NCI-H446 treated with DMSO at 0.1 percent for 48 hours (cell line): ENCODE results near the gene GARIN5A.

Experiments
- DNase-seq: peaks from one replicate; lab custom pipeline; 2025; lab: John Stamatoyannopoulos, UW

Gene GARIN5A

GRCh38 chr19:50476224-50476906 lies at the start of gene GARIN5A, which contains the start of gene EMC10:
Gene GARIN5A, minus strand, starts transcription at chr19:50476848. Its CDS starts 460 bp downstream, at chr19:50476388.
Gene EMC10, plus strand, starts transcription at chr19:50476507. Its CDS starts 38 bp downstream, at chr19:50476545.
- peak; percentile 63 for DNase-seq

DNA sequence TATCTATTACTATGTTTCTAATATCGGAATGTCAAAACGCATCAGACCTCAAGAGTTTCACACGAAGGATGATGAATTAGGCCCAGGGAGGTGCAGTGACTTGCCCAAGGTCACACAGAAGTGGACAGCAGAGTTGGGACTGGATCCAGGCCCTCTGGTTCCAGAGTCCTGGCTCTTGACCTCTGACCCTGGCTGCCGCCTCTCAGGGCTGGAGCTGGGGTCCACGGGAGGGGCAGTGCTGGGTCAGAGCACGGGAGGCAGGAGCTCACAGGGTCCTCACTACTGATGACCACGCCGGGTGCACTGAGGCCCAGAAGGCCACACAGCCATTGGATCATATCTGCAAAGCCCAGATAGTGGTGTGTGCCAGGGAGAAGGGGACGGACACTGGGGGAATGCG lies 46.2 kb upstream of the GARIN5A start:
- DNase-seq: no peak

GRCh38 chr19:50520822-50521465 lies 44.3 kb upstream of the GARIN5A start:
- DNase-seq: no peak

GRCh38 chr19:50519006-50519575 lies 42.4 kb upstream of the GARIN5A start:
- DNase-seq: no peak

DNA sequence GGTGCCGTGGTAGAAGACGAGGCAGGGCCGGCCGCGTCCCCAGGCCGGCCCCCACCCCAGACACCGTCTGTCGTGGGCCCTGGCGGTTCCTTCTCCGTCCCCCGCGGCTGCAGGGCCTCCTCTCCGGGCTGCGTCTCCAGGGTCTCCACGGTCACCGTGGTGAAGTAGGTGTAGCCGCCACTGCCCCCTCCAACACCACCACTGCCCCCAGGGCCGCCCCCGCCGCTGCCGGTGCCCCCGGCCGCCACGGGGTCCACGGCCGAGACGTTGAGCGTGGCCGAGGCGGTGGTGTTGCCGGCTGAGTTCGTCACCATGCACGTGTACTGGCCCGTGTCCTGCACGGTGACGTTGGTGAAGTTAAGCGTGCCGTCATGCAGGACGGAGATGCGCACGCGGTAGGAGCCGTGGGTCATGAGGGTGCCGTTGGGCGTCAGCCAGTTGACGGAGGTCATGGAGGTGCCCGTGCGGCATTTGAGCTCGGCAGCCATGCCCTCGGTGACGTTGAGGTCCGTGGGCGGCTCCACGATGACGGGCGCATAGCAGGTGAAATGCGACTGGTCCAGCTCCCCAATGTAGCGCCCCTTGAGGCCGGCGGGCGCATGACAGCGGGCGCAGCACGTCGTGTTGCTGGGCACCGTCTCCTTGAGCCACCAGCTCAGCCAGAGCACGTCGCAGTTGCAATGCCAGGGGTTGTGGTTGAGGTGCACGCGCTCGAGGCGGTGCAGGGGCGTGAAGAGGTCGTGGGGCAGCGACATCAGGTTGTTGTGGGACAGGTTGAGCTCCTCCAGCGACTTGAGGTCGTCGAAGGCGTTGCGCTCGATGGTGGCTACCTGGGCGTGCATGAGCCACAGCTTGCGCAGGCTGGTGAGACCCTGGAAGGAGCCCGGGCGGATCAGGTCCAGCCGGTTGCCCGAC lies 41.7 kb upstream of the GARIN5A start:
- DNase-seq: no peak

GRCh38 chr19:50517704-50518075 lies 41.0 kb upstream of the GARIN5A start:
- no peak for DNase-seq

GRCh38 chr19:50516964-50517703 lies 40.5 kb upstream of the GARIN5A start:
- no peak for DNase-seq

GRCh38 chr19:50516456-50516855 lies 39.8 kb upstream of the GARIN5A start:
- DNase-seq: no peak

- no peak for DNase-seq
Measured at GRCh38 chr19:50515168-50515561, 38.5 kb upstream of the GARIN5A start.

DNA sequence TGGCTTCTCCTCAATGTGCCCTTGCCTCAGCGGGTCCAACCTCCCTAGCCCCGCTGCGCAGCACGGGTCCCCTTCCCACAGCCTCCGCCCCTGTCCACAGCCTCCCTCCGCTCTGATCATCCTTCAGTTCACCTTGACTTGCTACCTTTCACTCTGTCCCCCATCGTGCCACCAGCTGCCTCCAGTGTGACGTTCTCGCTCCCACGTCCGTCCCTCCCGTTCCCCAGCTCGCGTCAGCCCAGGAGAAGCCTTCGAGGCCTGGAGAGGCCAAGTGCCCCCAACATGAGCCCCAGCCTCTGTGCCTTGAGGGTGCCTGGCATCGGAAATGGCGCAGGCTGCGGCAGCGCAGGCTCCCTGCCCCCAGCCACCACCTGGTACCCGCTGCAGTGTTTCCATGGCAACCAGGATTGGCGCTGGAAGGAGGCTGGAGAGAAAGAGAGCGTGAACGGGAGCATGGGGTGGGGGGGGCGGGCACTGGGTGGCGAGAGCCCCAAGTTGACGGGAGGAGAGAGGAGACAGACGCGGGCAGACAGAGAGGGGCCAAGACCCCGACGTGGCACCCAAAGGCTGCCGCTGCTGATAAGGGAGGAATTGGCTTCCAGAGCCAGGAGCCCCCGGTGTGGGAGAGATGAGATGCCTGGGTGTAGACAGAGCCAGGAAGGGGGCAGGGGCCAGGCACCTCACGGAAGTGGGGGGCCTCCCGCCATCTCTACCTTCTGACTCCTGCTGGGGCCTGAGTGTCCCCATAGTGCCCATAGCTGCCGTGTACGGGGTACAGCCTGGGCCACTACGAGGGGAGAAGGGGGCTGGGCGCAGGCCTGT lies 37.9 kb upstream of the GARIN5A start:
- DNase-seq: peak; percentile 7

DNA sequence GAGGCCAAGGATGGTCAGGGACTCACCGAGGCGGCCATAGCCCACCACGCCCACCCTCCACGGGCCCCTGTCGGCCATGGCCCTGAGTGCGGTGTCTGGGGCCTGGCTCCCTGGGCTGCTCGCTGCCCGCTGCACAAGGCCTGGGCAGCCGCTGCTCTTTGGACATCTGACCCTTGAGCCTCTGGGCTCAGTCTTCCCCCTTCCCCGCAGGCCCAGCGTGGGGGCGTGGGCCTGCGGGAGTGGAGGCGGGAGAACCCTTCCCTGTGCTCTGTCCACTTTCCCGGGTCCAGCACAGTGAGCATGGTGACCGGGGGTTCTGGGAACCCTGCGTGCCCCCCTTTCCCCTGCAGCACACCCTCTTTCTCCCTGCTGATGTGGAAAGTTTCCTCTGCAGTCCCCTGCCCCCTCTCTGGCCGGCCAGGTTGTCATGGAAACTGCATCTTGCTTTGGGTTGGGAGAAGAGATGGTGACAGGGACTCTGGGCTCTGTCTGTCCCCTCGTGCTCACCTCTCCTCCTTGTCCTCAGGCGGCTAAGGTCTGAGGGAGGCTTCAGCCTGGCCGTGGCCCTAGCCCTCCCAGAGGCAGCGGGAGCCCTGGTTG lies 37.2 kb upstream of the GARIN5A start, which contains the start of gene ASPDH:
ASPDH (minus strand) TSS at position 168 of the 600 bp plus-strand sequence; CDS start at position 78, 90 bp downstream.
- DNase-seq: no peak

- no peak for DNase-seq
Measured at GRCh38 chr19:50512999-50513745, 36.5 kb upstream of the GARIN5A start.

GRCh38 chr19:50512112-50512998 lies 35.7 kb upstream of the GARIN5A start:
- no peak for DNase-seq

GRCh38 chr19:50511069-50511822 lies 34.6 kb upstream of the GARIN5A start, which contains the start of gene JOSD2:
Gene JOSD2, minus strand, starts transcription at chr19:50511191. Its CDS starts 760 bp downstream, at chr19:50510431.
- DNase-seq: peak; percentile 97

DNA sequence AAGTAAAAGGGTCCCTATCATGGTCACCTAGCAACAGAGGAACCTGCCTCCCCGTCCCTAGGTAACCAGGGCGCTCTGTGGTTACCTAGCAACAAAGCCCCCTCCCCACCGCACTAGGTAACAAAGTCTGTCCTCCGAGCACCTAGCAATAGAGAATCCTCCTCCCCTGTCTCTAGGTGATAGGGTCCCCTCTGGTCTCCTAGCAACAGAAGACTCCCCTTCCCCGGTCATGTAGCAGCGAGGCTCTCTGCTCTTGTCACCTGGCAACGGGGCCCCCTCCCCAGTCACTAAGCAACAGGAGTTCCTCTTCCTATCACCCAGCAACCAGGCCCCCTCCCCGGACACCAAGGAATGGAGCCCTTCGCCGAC lies 34.0 kb upstream of the GARIN5A start:
- peak; percentile 74 for DNase-seq

GRCh38 chr19:50510121-50510670 lies 33.5 kb upstream of the GARIN5A start:
- no peak for DNase-seq

GRCh38 chr19:50509366-50509765 lies 32.7 kb upstream of the GARIN5A start:
- no peak for DNase-seq
